Hepatic stellate cell (primary cell): ENCODE measurements around the gene ACOT4.
"Not testable (repeated sequence)": the region's sequence is repeated elsewhere in the genome, so short reads cannot be mapped to it uniquely, and the experiment has no call there.

Experiments
- DNase-seq: peaks from one replicate; pipeline ENCODE4 v3.0.0; 2011; ENCODE audit warnings: low spot score

The ACOT4 gene

DNA sequence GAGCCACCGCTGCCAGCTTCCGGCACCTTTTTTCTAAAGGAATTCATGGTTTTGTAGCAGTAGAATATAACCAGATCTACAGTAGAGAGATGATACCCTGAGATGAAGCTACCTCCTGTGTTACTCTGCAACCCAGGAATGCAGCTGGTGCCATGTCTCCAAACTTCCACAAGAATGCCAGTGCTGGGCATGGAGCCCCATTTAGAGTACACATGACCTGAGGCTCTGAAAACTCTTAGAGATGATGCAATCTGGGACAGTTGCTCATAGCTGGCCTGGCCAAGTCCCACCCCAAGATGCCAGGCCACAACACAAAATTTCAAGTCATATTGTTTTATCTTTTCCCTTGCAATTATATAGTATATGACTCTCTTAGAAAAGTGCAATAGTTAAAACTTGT, 14.5 kb upstream of the ACOT4 start:
- not testable (repeated sequence) for DNase-seq

DNA sequence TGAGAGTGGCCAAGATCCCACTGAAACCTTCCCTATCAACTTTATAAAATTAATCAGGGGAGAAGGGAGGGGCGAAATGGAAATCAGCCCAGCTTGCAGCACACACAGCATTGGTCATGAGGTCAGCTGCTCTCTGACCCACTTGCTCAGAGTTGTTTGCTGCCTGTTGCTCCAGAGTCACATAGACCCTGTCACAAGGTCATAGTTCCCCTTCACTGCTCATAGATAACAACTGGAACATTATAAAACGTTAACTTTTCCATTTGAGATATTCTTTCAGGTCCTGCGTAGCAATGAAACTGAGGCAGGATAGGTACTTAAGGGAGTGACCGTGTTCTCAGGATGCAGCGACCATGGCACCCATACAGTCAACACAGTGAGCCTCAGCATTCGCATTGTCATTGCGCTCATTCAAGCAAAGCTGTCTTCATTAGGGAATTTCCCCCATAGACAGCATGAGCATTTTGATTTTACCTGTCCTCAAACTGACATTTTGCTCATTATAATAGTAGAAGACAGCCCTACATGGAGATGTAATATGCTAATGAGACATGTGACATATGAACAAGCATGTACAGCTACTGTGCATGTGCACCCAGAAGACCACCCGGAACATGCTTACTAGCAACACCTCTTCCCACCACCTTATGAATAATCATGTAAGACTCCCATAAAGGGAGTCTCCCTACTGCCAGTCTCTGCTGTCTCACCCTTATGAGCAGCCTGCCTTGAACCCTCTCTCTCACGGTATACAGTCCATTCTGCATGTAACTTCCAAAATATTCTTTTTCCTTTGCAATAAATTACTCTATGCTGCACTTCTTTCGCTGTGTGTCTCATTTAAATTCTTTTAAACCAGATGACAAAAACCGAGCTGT, 9.3 kb upstream of the ACOT4 start:
- DNase-seq = not testable (repeated sequence)

DNA sequence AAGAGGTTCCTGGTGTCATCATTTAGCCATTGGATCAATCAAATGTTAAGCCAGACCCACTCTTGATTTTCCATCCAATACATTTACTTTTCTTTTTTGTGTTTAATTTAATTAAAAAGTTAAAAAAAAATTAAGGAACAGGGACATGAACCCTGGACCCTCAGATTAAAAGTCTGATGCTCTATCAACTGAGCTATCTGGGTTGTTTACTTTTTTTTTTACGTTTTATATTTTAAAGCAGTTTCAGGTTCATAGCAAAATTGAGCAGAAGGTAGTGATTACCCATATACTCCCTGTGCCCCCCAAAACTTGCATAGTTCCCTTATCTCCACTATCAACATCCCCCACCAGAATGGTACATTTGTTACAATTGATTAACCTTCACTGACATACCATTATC, 3.0 kb upstream of the ACOT4 start:
- no peak for DNase-seq

DNA sequence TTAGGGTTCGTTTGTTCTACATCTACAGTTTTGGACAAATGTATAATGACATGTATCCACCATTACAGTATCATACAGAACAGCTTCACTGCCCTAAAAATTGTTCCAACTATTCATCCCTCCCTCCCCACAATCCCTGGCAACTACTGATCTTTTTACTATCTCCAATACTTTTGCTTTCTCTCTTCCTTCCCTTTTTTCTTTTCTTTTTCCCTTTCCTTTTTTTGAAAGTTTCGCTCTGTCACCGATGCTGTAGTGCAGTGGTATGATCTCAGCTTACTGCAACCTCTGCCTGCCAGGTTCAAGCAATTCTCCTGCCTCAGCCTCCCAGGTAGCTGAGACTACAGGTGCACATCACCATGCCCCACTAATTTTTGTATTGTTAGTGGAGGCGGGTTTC, 2.6 kb upstream of the ACOT4 start:
- DNase-seq = no peak

DNA sequence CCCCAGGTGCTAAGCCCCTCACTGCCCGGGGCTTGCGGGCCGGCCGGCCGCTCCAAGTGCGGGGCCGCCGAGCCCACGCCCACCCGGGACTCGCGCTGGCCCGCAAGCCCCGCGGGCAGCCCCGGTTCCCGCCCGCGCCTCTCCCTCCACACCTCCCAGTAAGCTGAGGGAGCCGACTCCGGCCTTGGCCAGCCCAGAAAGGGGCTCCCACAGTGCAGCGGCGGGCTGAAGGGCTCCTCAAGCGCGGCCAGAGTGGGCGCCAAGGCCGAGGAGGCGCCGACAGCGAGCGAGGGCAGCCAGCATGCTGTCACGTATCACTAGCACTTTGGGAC, 1.0 kb upstream of the ACOT4 start:
- not testable (repeated sequence) for DNase-seq

DNA sequence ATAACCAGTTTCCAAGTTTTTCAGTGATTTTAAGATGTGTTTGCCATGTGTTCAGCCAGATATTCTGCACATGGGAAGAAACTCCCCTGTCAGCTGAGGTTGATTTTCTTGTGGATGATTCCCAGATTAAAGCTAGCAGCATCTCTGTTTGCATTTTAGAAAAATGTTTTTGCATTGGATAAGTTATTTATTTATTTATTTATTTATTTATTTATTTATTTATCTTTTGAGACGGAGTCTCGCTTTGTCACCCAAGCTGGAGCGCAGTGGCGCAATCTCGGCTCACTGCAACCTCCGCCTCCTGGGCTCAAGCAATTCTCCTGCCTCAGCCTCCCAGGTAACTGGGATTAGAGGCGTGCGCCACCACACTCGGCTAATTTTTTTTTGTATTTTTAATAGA, 2.8 kb downstream of the ACOT4 start:
- DNase-seq = no peak

DNA sequence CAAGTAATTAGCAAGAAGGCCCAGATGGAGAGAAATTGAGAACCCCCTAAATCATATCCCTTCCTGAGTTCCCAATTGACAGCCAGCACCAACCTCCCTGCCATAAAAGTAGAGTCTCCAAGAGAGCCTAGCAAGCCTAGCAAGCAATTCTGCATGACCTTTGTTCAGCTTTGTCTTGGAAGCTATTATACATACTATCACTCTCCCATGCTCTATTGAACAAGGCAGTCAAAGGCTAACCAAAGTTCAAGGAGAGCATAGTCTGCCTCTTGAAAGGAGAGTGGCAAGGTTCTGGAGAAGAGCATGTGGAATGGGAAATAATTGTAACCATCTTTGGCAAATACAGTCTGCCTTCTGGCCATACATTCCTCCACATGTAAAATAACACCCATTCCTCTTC, 7.8 kb downstream of the ACOT4 start:
- DNase-seq = no peak

DNA sequence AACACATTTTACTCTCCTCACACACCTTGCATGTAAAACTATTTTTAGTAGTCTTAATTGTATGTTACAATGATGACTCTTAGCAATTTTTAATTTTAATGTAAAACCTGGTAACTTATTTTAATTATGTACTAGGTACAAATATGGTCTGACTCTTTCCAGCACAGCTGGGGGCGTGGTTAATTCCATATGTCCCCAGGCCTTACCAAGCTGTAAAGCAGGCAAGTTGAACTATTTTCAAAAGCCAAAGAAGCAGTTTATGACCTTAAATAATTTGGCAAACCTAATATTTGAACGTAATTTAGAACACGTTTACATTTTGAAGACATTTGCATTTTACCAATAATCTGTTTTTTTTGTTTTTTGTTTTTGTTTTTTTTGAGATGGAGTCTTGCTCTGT, 11.3 kb downstream of the ACOT4 start:
- DNase-seq = no peak

DNA sequence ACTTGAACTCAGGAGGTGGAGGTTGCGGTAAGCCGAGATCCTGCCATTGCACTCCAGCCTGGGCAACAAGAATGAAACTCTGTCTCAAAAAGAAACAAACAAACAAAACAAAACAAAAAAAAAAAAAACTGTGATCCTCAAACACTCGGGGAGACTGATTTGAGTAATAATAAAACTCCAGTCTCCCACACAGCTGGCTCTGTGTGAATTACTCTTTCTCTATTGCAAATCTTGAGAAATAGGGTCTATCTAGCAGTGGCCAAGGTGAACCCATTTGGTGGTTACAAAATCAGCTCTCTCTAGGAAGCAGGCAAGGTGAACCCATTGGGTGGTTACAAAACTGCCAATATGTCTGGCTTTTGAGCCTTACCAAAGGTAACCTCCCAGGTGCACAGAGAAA, 14.6 kb downstream of the ACOT4 start:
- no peak for DNase-seq

DNA sequence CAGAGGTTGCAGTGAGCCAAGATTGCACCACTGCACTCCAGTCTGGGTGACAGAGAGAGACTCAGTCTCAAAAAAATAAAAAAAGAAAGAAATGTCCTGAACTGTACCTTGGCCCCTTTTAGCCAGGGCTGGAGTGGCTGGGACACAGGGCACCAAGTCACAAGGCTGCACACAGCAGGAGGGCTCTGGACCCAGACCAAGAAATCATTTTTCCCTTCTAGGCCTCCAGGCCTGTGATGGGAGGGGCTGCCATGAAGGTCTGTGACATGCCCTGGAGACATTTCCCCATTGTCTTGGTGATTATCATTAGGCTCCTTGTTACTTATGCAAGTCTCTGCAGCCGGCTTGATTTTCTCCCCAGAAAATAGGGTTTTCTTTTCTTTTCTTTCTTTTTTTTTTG, 15.6 kb downstream of the ACOT4 start:
- no peak for DNase-seq

DNA sequence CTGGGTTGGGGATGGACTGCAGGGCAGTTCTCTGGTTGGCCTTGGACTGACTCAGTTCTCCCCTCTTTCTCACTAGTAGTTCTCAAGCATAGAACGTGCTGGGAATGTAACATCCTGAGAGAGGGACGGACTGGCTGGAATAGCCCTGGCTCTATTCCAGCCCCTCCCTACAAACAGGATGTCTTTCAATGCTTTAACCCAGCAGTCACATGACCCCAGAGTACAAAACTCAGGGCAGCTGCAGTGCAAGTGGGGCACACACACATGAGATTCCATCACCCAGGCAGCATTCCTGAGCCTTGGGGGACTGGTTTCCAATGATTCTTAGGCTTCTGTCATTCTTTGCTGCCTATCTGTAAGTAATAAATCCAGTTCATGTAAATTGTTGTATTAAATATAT, 19.0 kb downstream of the ACOT4 start:
- no peak for DNase-seq

DNA sequence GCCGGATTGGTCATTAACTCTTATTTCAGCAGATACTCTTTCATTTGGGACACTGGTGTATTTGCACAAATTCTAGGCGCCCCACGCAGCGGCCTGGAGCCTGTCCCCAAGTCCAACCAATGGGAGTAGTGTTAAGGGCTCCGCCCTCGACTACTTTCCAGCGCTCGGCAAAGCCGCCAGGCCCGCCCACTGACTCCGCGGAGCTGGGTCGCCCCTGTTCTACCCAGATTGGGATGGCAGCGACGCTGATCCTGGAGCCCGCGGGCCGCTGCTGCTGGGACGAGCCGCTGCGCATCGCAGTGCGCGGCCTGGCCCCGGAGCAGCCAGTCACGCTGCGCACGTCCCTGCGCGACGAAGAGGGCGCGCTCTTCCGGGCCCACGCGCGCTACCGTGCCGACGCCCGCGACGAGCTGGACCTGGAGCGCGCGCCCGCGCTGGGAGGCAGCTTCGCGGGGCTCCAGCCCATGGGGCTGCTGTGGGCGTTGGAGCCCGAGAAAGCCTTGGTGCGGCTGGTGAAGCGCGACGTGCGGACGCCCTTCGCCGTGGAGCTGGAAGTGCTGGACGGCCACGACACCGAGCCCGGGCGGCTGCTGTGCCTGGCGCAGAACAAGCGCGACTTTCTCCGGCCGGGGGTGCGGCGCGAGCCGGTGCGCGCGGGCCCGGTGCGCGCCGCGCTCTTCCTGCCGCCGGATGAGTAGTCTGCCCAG, 20.8 kb downstream of the ACOT4 start, which contains the start of gene ACOT6:
Gene ACOT6, plus strand, starts transcription at position 179 of the 707 bp plus-strand sequence. Its CDS starts 55 bp downstream, at position 234.
- DNase-seq = peak; percentile 73

DNA sequence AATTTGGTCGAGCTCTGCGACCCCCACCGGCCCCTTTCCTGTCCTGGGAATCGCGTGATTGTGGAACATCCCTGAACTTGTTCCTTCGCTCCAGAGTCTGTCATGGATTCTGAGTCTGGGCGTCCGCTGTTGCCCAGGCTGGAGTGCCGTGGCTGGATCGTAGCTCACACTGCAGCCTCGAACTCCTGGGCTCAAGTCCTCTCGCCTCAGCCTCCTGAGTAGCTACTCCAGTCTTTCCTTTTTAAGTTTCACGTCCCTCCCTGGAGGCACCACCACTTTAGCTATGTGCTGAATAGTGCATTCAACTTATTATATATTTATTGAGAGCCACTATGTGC, 21.3 kb downstream of the ACOT4 start:
- DNase-seq = no peak

DNA sequence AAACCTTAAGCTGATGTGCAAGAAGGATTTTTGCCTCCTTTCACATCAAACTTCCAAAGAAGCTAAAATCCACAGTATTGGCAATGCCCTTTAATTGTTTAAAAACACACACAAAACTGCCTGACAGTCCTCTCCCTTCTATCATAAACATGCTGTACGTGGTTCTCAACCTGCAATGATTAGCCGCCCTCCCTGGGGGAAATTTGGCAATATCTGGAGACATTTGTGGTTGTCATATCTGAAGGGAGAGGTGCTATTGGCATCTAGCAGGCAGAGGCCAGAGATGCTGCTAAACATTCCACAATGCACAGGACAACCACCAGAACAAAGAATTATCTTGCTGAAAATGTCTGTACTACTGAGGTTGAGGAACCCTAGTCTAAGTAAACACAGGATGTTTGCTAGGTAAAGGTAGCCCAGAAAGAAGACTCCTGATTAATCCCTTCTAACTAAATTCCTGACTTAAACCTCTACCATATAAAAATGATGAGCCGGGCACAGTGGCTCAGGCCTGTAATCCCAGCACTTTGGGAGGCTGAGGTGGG, 21.8 kb downstream of the ACOT4 start:
- DNase-seq = no peak

DNA sequence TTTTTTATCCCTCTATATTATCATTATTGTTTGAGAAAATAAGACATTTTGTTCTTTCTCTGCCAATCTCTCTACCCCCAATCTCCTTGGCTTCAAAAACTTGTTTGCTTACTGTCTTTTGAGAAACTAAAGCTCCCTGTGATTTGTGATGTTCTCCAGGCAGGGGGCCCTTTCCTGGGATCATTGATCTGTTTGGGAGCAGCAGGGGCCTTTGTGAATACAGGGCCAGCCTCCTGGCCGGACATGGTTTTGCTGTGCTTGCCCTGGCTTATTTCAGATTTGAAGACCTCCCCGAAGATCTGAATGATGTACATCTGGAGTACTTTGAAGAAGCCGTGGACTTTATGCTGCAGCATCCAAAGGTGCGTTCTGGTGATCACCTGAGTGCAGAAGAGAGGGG, 25.2 kb downstream of the ACOT4 start:
- DNase-seq = no peak

DNA sequence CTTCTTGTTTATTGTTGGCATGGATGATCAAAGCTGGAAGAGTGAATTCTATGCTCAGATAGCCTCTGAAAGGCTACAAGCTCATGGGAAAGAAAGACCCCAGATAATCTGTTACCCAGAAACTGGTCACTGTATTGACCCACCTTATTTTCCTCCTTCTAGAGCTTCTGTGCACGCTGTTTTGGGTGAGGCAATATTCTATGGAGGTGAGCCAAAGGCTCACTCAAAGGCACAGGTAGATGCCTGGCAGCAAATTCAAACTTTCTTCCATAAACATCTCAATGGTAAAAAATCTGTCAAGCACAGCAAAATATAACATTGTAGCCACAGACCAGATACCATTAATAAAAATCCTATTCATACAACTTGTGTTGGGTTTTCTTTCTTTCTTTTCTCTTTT, 27.9 kb downstream of the ACOT4 start:
- DNase-seq = no peak

DNA sequence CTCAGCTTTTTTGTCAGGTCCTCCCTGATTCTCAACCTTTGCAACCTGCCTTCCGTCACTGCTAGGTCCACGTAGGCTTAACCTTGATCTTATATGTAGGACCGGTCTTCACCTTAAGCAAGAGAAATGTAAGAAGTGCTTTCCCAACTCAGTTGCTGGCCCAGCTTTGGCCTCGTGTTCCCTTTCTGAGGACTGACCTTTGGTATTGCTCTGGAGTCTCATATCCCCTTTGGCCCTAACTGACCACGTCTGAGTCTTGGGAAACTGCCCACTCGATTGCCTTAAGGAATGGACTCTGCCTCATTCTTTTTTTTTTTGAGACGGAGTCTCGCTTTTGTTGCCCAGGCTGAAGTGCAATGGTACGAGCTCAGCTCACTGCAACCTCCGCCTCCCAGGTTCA, 28.6 kb downstream of the ACOT4 start:
- DNase-seq = no peak

DNA sequence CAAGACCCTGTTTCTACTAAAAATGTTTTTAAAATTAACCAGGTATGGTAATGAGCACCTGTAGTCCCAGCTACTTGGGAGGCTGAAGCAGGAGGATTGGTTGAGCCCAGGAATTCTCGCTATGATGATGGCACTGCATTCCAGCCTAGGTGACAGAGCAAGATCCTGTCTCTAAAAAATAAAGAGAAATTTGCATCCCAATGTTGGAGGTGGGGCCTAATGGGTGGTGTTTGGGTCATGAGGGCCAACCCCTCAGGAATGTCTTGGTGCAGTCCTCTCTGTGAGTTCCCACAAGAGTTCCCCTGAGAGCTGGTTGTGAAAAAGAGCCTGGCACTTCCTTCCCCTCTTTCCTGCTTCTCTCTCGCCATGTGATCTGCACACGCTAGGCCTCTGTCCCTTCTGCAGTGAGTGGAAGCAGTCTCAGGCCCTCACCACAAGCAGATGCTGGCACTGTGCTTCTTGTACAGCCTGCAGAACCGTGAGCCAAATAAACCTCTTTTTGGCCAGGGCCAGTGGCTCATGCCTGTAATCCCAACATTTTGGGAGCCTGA, 31.9 kb downstream of the ACOT4 start:
- no peak for DNase-seq

DNA sequence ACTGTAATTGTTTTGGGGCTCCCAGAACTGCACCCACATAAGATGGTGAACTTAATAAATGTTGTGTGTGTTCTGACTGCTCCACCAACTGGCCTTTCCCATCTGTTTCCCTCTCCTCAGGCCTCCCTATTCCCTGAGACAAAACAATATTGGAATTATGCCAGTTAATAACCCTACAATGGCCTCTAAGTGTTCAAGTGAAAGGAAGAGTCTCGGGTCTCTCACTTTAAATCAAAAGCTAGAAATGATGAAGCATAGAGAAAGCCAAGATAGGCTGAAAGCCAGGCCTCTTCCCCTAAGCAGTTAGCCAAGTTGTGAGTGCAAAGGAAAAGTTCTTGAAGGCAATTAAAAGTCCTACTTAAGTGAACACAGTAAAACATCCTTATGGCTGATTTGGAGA, 34.0 kb downstream of the ACOT4 start:
- DNase-seq = no peak

DNA sequence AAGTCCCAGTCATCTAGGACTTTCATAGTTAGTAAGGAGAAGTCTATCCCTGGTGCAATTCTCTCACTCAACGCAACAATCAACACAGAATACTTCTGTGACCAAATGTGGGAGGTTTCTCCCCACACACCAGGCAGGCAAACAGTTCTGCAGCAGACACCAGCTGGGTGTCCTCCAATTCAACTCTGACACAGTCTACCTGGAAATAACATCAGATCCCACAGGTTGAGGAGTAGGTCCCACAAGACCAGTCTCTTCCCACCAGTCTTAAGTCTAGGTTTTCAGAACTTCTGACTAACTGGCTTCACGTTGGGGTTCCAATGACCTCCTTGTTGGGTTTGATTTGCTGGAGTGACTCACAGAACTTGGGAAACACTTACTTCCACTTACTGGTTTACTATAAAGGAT, 35.5 kb downstream of the ACOT4 start:
- DNase-seq = no peak

DNA sequence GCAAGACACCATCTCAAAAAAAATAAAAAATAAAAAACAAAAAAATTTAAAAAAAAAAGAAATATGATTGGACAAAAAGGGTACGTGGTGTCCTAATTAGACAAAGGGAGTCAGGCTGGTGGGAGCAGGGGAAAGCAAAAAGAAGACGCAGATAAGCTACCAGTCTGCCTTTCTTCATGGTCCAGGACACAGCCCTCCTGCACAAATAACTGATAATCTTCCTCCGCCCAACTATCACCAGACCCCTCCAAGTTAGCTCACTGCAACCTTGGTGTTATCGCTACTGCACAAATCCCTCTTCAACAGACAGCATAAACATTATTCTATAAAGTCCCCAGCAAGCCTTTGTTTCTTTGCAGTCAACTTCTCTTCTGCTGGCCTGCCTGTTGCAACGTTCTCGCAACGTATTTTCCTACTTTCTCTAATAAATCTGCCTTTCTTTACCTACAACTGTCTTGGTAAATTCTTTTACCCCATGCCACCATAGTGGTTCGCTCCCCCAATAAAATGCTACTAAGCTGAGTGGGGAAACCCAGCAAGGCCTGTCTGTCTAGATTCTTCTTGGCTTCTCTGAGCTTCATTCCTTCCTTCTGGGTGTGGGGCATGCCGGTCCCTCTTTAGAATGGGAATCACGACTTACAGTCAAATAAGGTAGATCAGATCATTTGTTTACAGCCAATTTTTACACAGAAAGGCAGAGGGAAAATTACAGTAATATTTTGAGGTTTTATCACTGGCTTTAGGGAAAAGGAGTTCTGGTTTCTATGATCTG, 38.5 kb downstream of the ACOT4 start:
- DNase-seq = no peak
